IMR-90 (cell line): ENCODE measurements around the gene PHLDA2. TPM values are rescaled to one million over a fixed set of nuclear protein-coding genes. Genes with fewer than 3 reads are reported as not detected.

Experiments used
- CEBPB ChIP-seq: IDR thresholded peaks from 2 replicates; pipeline ENCODE4 v1.6.1; 2012; ENCODE audit warnings: low read depth, low read length, improper control_type of control experiment
- polyA plus RNA-seq, 3 experiments: library from polyadenylated mRNA; depleted of rRNA; stranded (reverse); fragments of >200 nt; gene quantifications; 2 replicates each; pipeline ENCODE4 v1.2.3, GENCODE V29; 2012; ENCODE audit warnings: low replicate concordance in 1 of 3
- total RNA-seq: library from RNA; depleted of rRNA; stranded (reverse); fragments of >200 nt; gene quantifications from 2 replicates; pipeline ENCODE4 v1.2.3, GENCODE V29; 2012

The PHLDA2 gene
- total and polyA plus RNA-seq, 2 of the 4 experiments (the other 2 are of a cell fraction), result 3.8 to 89.0 TPM

- no peak for TF ChIP-seq CEBPB
These were observed 36.8 kb downstream of the PHLDA2 start (continued) for GRCh38 chr11:2892215-2892966.
